ENCODE results near the gene ARHGEF4. TPM values are rescaled to one million over a fixed set of nuclear protein-coding genes. Genes with fewer than 3 reads are reported as not detected.

The ARHGEF4 gene
- polyA plus RNA-seq, 1 donor (not counting 4 experiments of a cell fraction or from before 2014, with no cell fraction given), result 22.6 TPM

- H3K27ac ChIP-seq (ENCODE audit: control insufficient read depth, insufficient read depth, low read length), result no peak overlapping the region
Observed at GRCh38 chr2:131058920-131059319, 222.2 kb downstream of the ARHGEF4 start.

GRCh38 chr2:131063501-131064283 lies 227.0 kb downstream of the ARHGEF4 start:
- Histone ChIP-seq H3K9me1 (ENCODE audit: control insufficient read depth, extremely low read depth, insufficient read depth, low read length) (no peaks in the 10 kb centered on the region), H3K4me3 (ENCODE audit: control insufficient read depth in 2 of 3, extremely low read depth in 1 of 3, insufficient read depth in 2 of 3, low read depth in 1 of 3, low read length in 3 of 3) (no peak overlapping the region), H2AFZ (ENCODE audit: control insufficient read depth, low read length) (no peak overlapping the region), H4K20me1 (ENCODE audit: control insufficient read depth, extremely low read depth, insufficient read depth, low read length) (peaks cover 9% of the 10 kb centered on the region), H3K4me2 (ENCODE audit: control insufficient read depth, extremely low read depth, insufficient read depth, low read depth, low read length) (no peak overlapping the region), H3K36me3 (ENCODE audit: control insufficient read depth in 2 of 2, extremely low read depth in 1 of 2, insufficient read depth in 2 of 2, low read length in 2 of 2) (peaks cover 17 to 20% of the 10 kb centered on the region in 2 experiments), H3K4me1 (ENCODE audit: control insufficient read depth, extremely low read depth, insufficient read depth, low read length) (peaks cover 4% of the 10 kb centered on the region), H3K27ac (ENCODE audit: control insufficient read depth, insufficient read depth, low read length) (no peak overlapping the region), H3K79me2 (ENCODE audit: control insufficient read depth, insufficient read depth, low read length) (peaks cover 94% of the 10 kb centered on the region), H3K9me3 (ENCODE audit: control insufficient read depth, low read depth, low read length) (no peaks in the 10 kb centered on the region), H3K27me3 (ENCODE audit: control insufficient read depth, extremely low read depth, insufficient read depth, low read length) (no peaks in the 10 kb centered on the region), H3K9ac (ENCODE audit: control insufficient read depth, extremely low read depth, insufficient read depth, low read length) (no peak overlapping the region)
- FAIRE-seq (no peak), DNase-seq (ENCODE audit: low read depth, low spot score) (no peak)
- dilution Hi-C loops (cut with MboI; ENCODE audit: extremely low pct_ligation_motif_present, low sequenced_read_pairs), result no loop called here
- TF ChIP-seq, protein P1, sequence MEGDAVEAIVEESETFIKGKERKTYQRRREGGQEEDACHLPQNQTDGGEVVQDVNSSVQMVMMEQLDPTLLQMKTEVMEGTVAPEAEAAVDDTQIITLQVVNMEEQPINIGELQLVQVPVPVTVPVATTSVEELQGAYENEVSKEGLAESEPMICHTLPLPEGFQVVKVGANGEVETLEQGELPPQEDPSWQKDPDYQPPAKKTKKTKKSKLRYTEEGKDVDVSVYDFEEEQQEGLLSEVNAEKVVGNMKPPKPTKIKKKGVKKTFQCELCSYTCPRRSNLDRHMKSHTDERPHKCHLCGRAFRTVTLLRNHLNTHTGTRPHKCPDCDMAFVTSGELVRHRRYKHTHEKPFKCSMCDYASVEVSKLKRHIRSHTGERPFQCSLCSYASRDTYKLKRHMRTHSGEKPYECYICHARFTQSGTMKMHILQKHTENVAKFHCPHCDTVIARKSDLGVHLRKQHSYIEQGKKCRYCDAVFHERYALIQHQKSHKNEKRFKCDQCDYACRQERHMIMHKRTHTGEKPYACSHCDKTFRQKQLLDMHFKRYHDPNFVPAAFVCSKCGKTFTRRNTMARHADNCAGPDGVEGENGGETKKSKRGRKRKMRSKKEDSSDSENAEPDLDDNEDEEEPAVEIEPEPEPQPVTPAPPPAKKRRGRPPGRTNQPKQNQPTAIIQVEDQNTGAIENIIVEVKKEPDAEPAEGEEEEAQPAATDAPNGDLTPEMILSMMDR (optimal IDR thresholded peaks at IDR 0.05 in 1 of 3, IDR thresholded peaks at IDR 0.05 in 1 of 3, conservative IDR thresholded peaks at IDR 0.05 in 1 of 3; ENCODE audit: extremely low read depth in 1 of 3, insufficient read depth in 2 of 3, low read length in 3 of 3), result no peak
- TF ChIP-seq EZH2 (IDR thresholded peaks at IDR 0.05; ENCODE audit: low read length), result no peak

More at GRCh38 chr2:131058920-131059319, 222.2 kb downstream of the ARHGEF4 start:
- no peaks in the 10 kb centered on the region for H3K9me3 ChIP-seq (ENCODE audit: control insufficient read depth, low read depth, low read length)
- H2AFZ ChIP-seq (ENCODE audit: control insufficient read depth, low read length), result no peak overlapping the region
- DNase-seq (ENCODE audit: low read depth, low spot score) (no peak), FAIRE-seq (no peak)
- H3K4me2 ChIP-seq (ENCODE audit: control insufficient read depth, extremely low read depth, insufficient read depth, low read depth, low read length), result no peak overlapping the region
- H3K9ac ChIP-seq (ENCODE audit: control insufficient read depth, extremely low read depth, insufficient read depth, low read length), result no peak overlapping the region
- TF ChIP-seq EZH2 (IDR thresholded peaks at IDR 0.05; ENCODE audit: low read length), result no peak
- TF ChIP-seq, protein P1 (optimal IDR thresholded peaks at IDR 0.05 in 1 of 3, IDR thresholded peaks at IDR 0.05 in 1 of 3, conservative IDR thresholded peaks at IDR 0.05 in 1 of 3; ENCODE audit: extremely low read depth in 1 of 3, insufficient read depth in 2 of 3, low read length in 3 of 3), result no peak
- H3K27me3 ChIP-seq (ENCODE audit: control insufficient read depth, extremely low read depth, insufficient read depth, low read length), result no peaks in the 10 kb centered on the region
- no peak overlapping the region for H3K4me3 ChIP-seq (ENCODE audit: control insufficient read depth in 2 of 3, extremely low read depth in 1 of 3, insufficient read depth in 2 of 3, low read depth in 1 of 3, low read length in 3 of 3)
- dilution Hi-C loops (cut with MboI; ENCODE audit: extremely low pct_ligation_motif_present, low sequenced_read_pairs), result no loop called here
- peaks cover 4% of the 10 kb centered on the region for H3K4me1 ChIP-seq (ENCODE audit: control insufficient read depth, extremely low read depth, insufficient read depth, low read length)
- no peaks in the 10 kb centered on the region for H3K9me1 ChIP-seq (ENCODE audit: control insufficient read depth, extremely low read depth, insufficient read depth, low read length)
- H3K79me2 ChIP-seq (ENCODE audit: control insufficient read depth, insufficient read depth, low read length), result peaks cover 91% of the 10 kb centered on the region
- H4K20me1 ChIP-seq (ENCODE audit: control insufficient read depth, extremely low read depth, insufficient read depth, low read length), result peaks cover 12% of the 10 kb centered on the region
- H3K36me3 ChIP-seq (ENCODE audit: control insufficient read depth in 2 of 2, extremely low read depth in 1 of 2, insufficient read depth in 2 of 2, low read length in 2 of 2), result peaks cover 28 to 33% of the 10 kb centered on the region in 2 experiments

Measured in keratinocyte (primary cell).